Measurements from ENCODE around the gene CTPS1.

The CTPS1 gene

DNA sequence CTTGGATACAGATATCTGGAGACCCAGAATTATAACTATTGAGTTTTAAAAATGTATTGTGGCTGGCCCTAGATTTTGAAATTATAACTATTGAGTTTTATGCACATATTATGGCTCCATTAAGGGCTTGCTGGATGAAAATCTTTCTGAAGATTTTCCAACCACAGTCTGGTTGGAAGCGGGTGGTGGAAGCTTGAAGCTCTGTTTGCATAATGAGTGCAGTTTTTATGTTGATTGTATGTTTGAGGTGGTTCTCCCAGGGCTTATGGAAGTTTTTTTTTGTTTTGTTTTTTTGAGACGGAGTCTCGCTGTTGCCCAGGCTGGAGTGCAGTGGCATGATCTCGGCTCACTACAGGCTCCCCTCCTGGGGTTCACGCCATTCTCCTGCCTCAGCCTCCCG, 10.1 kb upstream of the CTPS1 start:
- DNase-seq = no peak

DNA sequence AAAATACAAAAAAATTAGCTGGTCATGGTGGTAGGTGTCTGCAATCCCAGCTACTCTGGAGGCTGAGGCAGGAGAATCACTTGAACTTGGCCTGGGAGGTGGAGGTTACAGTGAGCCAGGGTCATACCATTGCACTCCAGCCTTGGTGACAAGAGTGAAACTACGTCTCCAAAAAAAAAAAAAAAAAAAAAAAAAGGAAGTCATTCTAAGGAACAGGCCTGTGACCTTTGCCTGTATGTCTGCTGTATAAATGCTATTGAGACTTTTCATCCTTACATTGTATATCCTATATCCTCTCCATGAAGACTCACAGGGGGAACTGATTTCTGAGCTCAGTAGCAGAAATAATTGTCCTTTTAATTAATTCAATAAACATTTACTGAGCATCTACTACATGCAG, 7.5 kb upstream of the CTPS1 start:
- DNase-seq = no peak

DNA sequence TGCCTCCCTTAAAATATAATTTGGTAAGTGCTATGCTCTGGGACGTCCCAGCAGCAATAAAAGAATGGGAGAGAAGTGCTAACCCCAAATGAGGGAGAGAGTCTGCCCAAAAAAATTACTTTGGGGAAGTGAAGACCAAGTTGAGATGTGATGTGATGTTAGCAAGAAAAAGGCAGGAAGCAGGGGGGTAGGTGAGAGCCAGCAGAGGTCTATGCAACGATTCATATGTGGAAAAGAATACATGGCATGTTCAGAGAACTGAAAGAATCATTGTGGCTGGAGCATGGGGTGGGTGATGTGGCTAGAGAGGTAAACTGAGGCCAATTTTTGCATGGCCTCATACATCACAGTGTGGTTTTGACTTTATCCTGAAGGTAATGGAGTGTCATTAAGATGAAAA, 5.6 kb upstream of the CTPS1 start:
- no peak for DNase-seq

DNA sequence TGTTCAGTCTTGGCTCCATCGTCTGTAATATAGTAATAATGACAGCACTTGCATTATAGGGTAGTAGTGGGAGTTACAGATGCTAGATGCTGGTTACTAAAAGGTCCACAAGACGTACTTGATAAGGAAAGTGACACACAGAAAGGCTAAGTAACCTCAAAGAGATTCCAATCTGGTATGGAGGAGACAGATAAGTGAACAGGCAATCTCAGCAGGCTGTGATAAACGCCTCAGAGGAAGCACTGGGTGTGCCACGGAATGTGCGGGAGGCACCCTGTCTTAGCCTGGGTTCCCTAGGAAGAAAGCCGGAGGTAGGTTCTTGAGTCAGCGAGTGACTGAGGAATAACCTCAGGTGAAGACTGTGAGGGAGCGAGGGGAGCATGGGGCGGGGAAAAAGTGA, 4.6 kb upstream of the CTPS1 start:
- DNase-seq = no peak

DNA sequence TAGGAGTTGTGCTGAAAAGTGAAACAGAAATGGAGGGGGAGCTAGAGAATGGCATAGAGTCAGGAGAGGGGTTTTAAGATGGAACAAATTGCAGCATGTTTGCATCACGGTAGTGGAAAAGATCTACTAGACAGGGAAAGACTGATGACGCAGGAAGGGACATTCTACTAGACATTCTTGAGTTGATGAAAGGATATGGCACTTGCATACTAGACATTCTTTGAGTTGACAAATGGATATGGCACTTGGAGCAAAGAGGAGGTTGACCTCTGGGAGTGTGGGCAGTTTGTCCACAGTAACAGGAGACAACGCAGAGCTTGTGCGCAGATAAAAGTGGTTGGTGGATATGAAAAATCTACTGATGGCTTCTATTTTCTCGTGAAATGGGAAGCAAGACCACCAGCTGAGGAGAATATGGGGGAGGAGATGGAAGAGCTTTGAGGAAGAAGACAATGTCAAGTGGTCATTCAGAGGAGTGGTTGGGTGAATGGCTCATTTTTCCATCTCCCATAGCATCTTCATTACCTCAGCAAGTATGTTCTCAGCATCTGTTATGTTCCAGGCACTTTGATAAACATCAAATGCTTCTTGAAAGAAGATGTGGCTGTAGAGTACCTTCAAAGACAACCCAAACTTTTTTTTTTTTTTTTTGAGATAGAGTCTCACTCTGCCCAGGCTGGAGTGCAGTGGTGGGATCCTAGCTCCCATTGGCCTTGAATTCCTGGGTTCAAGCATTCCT, 2.4 kb upstream of the CTPS1 start:
- no peak for DNase-seq

DNA sequence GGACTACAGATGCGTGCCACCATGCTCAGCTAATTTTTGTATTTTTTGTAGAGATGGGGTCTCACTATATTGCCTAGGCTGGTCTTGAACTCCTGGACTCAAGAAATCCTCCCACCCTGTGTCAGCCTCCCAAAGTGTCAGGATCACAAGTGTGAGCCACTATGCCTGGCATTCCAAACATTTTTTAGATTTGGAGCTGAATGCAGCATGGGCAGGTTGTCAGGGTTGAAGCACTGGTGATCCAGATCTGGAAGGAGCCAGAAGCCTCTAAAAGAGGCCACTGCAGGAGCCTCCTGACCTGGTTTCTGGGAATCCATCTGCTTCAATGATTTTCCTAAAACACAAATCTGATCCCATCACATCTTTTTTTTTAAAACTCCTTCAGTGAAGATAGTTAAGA, 1.8 kb upstream of the CTPS1 start:
- DNase-seq = no peak

DNA sequence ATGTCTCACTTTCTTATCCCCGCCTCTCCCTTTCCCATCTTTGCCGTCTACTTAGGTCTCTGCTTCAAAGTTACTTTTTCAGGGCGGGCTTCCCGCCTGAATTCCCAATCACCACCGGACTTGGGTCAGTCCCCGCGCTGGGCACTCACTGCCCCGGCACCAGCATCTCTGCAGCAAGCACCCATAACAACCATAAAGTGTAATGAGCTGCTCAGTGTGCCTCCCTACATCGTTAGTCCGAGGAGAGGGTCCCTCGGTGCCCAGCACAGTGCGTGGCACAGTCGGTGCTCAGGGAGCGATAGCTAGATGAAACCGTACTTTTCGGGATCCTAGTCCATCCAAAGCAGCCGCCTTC, 633 bp upstream of the CTPS1 start:
- no peak for DNase-seq

DNA sequence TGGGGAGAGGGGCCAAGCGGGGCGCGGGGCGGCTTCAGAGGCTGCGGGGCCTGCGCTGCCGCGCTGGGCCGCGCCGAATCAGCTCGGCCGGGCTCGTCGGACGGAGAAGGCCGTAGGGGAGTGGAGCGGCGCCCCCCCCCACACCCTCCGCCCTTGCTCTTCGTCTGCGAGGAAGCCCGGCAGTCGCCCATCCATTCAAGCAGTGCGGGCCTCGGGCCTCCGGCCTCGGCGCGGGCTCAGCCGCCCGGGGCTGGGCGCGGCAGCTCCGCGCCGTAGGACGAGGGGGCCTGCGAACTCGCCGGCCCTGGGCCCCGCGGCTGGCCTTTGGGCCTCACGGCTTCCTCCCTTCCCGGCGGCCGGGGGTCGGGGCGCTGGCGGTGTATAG, 564 bp downstream of the CTPS1 start:
- DNase-seq = no peak

DNA sequence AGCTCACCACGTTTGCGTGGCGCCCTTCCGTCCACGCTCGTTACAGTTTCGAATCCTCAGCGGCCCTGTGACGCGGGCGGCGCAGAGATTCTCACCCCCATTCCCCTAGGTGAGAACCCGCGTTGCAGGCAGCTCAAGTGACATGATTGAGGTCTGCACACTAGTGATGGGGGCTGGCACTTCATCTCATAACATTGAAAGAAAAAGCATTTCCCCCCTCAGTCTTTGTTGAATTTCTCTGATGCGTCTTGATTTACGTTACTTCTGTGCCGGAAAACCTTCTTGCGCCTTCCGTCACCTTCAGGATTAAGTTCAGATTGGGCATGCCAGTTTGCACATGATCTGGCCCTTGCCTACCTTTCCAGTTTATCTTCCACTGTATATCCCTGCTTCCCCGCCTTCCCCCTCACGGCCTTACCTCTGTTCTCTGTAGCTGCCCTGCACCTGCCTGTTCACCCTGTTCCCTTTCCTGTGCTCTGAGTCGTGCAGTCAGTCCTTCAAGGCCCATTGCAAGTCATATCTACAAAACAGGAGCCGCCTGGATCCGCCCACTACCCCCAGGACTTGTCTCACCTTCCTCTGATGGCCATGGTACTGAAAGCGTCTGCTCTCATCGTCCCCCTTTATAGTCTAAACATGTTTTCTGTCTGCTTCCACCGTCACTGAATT, 1.1 kb downstream of the CTPS1 start:
- peak; percentile 45 to 53 for DNase-seq

DNA sequence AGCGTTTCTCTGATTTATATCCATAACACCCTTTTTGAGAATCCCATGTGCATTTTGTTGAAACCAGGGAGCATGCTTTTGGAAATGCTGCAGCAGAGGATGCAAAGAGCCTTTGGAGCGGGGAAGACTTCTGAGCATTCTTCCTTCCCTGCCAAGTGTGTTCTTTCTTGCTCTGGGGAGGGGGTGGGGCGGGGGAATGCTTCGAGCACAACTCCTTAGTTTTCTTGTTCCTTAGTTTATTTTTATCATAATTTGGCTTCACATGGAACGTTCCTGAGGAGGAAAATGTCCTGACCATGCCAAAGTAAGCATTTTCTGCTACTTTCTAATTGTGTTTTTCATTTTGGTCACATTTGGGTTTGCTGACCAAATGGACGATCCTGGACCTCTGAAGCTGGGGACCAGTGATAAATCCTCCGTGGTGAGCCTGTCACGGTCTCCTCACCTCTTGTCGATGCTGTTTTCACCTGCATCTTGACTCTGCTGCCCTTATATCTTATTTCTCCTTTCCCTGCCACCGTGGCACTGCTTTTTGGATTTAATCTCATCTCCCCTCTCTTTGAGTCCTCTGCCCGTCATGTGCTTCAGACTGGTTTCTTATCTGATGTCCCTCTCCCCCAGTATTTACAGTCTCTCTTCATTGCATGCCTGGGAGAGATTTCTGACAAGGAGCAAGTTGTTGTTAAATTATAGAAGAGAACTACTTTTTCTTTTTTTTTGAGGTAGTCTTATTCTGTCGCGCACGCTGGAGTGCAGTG, 2.4 kb downstream of the CTPS1 start:
- no peak for DNase-seq

DNA sequence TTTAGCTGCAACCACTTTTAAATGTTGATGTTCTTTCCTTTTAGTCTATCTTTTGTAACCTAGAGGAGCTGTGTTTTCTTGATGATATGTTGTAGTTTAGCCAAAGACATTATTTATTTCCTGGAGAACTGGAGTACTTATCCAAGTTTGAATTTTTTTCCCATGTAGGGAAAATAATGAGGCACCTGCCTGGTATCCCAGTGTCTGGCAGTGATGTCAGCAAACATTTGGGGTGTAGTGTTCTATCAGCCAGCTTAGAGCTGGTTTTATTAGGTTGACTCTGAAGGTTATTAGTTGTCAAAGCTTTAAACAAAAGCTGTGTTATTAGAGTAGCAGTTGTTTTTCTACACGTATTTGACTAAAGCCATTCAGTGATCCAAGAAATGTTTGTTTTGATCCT, 3.2 kb downstream of the CTPS1 start:
- no peak for DNase-seq

DNA sequence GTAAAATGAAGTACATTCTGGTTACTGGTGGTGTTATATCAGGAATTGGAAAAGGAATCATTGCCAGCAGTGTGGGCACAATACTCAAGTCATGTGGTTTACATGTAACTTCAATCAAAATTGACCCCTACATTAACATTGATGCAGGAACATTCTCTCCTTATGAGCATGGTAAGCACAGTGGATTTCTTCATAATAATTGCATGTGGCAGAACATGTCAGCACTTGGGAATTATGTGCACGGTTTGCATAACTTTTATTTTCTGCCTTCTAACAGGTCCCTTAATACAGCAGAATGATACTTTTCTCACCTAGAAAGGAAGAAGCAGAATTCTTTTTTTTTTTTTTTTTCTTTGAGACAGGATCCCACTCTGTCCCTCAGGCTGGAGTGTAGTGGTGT, 3.8 kb downstream of the CTPS1 start:
- DNase-seq = no peak

DNA sequence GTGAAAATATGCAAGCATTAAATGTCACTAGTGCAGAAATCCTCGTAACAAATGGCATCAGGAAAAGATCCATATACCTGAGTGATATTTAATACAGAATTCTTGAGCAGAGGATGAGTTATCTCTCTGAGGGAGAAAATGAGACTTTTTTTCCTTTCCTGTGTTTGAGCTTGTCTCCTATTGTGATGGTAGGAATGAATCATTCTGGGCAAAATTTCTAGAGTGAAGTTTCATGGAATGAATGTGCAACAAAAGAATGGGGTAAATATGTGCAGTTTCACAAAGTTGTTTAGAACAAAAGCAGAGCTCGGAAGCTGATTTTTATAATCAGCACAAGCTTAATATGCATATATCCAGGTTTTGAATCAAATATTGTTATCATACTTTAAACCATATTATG, 4.6 kb downstream of the CTPS1 start:
- DNase-seq = no peak

DNA sequence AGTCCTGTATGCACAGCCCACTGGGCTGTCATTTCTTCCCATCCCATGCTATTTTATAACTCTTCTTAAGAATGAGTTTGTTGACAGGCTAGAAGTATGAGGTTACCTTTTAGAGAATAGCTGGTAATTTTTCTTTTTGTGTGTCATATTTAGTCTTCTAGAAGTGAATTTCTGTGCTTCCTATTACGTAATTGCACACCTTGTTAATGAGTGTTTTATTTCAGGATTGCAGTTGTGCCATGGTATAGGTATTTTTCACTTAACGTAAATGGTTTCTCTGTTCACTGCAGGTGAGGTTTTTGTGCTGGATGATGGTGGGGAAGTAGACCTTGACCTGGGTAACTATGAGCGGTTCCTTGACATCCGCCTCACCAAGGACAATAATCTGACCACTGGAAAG, 5.0 kb downstream of the CTPS1 start:
- DNase-seq = no peak

DNA sequence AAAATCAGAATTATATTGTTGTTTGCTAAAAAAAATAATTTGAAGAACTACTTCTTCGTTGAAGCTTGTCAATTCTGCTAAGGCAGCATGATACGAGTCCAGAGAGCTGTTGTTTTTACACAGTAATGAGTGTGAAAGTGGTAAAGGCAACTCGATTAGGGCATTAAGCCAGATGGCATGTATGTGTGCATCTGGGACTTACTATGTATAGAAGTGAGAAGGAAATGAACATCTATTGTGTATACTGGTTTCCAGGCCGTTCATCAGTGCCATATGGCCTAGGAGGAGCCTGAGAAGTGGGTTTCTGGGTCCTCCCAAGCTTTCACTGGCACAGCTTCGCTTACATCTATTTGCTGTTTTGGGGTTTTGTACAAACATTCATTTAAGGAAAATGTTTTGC, 5.7 kb downstream of the CTPS1 start:
- DNase-seq = no peak

DNA sequence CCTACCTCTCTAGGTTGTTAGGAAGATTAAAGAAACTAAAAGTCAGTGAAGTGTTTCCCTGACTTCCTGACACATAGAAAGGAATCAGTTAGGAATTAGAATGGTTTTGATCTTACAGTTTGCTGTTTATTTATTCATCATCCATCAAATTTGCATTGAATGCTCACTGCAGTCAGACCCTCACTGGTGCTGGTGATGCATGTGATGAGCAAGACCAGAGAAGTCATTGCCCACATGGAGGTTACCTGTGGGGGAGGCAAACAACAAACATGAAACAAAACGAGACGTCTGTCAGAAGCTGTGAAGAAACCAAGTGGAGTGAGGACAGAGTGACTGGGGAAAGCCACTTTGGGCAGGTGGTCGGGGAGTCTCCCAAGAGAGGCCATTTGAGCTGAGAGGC, 6.4 kb downstream of the CTPS1 start:
- DNase-seq = no peak

DNA sequence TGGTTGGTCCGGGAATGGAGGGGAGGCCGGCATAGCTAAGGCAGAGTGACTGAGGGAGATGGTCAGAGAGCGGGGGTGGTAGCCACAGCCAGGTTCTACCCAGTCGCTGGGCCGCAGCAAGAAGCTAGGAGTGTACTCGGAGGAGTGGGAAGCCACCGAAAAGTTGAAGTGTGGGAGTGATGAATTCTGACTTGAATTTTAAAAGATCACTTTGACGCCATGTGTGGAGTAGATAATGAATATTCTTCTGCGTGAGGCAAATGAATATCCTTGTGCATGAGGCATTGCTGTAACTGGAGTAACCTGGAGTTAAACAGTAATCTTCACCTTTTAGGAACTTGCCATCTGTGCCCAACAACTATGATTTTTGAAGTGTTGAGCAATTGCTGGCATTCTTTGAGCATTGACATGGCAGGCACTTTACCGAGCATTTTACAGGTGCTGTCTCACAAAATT, 6.9 kb downstream of the CTPS1 start:
- DNase-seq = no peak

DNA sequence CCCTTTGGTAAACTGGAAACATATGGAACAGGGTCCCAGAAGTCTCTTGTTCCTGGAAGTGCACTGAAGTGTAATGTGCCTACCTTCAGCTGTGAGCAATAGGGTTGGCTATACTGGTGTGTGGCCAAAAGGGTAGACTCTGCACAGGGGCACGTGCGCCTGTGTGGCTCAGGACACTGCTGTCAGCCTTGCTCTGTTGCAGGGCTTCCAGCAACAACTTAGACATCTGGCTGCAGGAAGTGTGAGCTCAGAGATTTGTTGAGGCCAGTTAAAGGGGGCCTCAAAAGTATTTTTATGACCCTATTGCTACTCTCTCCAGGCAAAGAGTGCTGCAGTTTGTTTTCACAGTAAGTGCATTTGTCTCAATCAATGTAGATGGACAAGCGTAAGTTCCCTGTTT, 7.5 kb downstream of the CTPS1 start:
- DNase-seq = no peak

DNA sequence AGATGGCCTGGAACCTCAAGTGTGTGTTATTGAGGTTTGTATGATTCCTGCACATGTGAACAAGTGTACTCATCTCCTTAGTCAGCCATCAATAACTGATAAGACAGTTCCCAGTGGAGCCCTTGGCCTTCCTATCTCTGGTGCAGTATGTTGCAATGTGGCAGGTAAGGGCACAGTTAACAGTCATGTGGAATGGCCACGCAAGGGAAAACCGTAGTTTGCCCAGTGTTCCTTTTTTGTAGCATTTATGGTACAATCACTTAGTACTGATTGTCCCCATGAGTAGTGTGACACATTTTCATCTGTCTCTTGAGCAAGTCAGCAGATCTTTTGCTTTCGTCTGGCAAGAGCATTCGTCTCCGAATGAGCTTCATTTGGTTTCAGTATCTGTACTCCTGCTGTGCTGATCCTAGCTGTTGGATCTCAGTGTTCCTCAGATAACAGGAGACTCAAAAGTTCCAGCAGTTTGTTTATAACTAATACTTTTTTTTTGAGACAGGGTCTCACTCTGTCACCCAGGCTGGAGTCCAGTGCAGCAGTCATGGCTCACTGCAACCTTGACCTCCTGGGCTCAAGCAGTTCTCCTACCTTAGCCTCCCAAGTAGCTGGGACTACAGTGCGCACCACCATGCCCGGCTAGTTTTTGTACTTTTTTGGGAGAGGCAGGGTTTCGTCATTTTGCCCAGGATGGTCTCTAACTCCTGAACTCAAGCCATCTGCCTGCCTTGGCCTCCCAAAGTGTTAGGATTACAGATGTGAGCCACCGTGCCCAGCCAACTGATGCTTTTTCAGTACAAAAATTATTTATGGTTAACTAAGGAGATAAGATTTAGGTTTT, 8.2 kb downstream of the CTPS1 start:
- DNase-seq = no peak

DNA sequence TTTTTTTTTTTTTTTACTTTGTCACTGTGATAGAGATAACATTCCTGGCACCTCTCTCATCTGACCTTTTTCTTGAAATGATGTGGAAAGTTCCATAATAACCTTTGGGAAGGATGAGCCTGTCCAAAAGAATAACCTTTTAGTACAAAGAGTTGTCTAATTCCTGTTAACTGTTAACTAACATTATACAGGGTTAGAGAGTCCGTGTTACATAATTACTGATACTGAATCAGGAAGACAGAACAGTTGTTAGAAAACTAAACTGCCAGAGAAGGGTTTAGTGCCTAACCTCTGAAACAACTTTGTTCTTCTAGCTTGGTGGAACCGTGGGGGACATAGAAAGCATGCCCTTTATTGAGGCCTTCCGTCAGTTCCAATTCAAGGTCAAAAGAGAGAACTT, 8.8 kb downstream of the CTPS1 start:
- no peak for DNase-seq

DNA sequence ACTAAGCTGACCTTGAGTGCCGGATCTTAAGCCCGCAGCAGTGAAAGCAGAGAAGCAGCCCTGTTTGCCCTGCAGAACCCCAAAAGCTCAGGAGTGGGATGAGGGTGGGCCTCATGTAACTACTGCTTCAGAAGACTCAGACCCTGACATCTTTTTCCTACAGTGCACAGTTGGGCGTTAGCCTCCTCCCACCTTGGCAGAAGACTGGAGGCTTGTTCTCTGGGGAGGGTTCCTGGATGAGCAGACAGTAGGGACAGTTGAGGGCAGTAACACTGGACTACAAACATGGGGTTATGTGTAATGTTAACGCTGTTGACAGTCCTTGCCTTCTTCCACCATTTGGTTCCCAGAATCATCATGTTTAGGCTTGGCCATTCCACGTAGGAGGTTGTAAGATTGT, 9.6 kb downstream of the CTPS1 start:
- DNase-seq = no peak

DNA sequence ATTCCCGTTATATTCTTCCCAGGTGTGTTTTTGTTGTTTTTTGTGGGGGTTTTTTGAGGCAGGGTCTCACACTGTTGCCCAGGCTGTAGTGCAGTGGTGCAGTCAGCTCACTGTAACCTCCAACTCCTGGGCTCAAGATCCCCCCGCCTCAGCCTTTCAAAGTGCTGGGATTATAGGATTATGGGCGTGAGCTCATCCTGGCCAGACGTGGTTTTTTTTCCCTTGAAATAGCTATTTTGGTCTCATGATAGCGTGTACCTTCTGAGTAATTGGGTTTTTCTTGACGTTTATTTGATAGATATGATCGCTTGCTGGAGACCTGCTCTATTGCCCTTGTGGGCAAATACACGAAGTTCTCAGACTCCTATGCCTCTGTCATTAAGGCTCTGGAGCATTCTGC, 17.6 kb downstream of the CTPS1 start:
- DNase-seq = no peak

DNA sequence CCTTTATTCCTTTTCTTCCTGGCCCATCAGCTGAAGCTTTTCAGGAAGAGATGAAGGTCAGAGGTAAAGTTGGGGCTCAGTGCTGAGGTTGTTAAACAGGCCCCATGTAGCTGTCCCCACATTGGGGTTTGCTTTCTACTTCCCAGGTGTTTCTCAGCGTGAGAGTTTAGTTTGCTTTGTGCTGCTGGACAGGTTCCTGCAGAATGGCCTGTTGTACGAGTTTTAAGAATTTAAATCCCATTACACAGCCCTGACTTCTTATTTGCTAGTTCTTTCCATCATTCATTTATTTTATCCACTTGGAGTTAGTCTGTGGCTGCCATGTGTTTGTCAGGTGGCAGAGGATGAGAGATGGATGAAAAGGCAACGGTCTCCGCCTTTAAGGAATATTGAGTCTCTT, 19.2 kb downstream of the CTPS1 start:
- DNase-seq = no peak

Measured in stimulated activated CD4-positive, alpha-beta T cell treated with anti-CD3 and anti-CD28 coated beads, Interleukin-4, amount 100 ng/mL, for 4 hours (primary cell).